Measurements from ENCODE around the gene PDPK1.

Gene PDPK1

GRCh38 chr16:2537451-2538379 lies at the start of gene PDPK1:
Gene PDPK1 (plus strand): TSS chr16:2538021. CDS start chr16:2538113, 92 bp downstream.
- FAIRE-seq, result no peak

GRCh38 chr16:2489581-2489980 lies 48.2 kb upstream of the PDPK1 start:
- FAIRE-seq, result no peak

- FAIRE-seq, result no peak
Observed at GRCh38 chr16:2490190-2491105, 47.4 kb upstream of the PDPK1 start.

GRCh38 chr16:2492292-2492691 lies 45.5 kb upstream of the PDPK1 start:
- FAIRE-seq, result no peak

- FAIRE-seq, result no peak
Observed at GRCh38 chr16:2493605-2494004, 44.2 kb upstream of the PDPK1 start.

GRCh38 chr16:2494616-2495015 lies 43.2 kb upstream of the PDPK1 start:
- FAIRE-seq, result no peak

- FAIRE-seq, result no peak
Observed at GRCh38 chr16:2495041-2495440, 42.8 kb upstream of the PDPK1 start.

GRCh38 chr16:2496223-2497115 lies 41.4 kb upstream of the PDPK1 start:
- FAIRE-seq, result no peak

GRCh38 chr16:2497116-2497630 lies 40.6 kb upstream of the PDPK1 start:
- no peak for FAIRE-seq

- no peak for FAIRE-seq
Observed at GRCh38 chr16:2497695-2498484, 39.9 kb upstream of the PDPK1 start.

GRCh38 chr16:2498531-2499253 lies 39.1 kb upstream of the PDPK1 start:
- no peak for FAIRE-seq

- FAIRE-seq, result no peak
Observed at GRCh38 chr16:2499454-2499853, 38.4 kb upstream of the PDPK1 start.

GRCh38 chr16:2499890-2500429 lies 37.9 kb upstream of the PDPK1 start:
- no peak for FAIRE-seq

- FAIRE-seq, result no peak
Observed at GRCh38 chr16:2500430-2500917, 37.3 kb upstream of the PDPK1 start.

- no peak for FAIRE-seq
Observed at GRCh38 chr16:2500918-2501750, 36.7 kb upstream of the PDPK1 start.

GRCh38 chr16:2501946-2502895 lies 35.6 kb upstream of the PDPK1 start:
- FAIRE-seq, result no peak

- no peak for FAIRE-seq
Observed at GRCh38 chr16:2505695-2506094, 32.1 kb upstream of the PDPK1 start.

- FAIRE-seq, result no peak
Observed at GRCh38 chr16:2507052-2507659, 30.7 kb upstream of the PDPK1 start.

Measured in G401.6 (cell line).